NCI-H460 (cell line): ENCODE results near the gene AGAP3. TPM values are rescaled to one million over a fixed set of nuclear protein-coding genes. Genes with fewer than 3 reads are reported as not detected.

Source experiments
- DNase-seq: peaks from one replicate; pipeline ENCODE4 v3.0.0-alpha.2; 2016; ENCODE audit warnings: low read depth; ENCODE audit errors: extremely low read depth
- total RNA-seq: library from RNA; depleted of rRNA; stranded (reverse); fragments of >200 nt; shearing (Covaris generic); gene quantifications from 2 replicates; pipeline ENCODE4 v1.2.3, GENCODE V29; 2014

The AGAP3 gene
- total RNA-seq, 1 experiment from 2014 or later, result 39.6 TPM

GRCh38 chr7:151086802-151087244 lies 548 bp downstream of the AGAP3 start:
- DNase-seq, result no peak

- DNase-seq, result no peak
These were observed 1.2 kb downstream of the AGAP3 start for GRCh38 chr7:151087245-151088018.

GRCh38 chr7:151088019-151088855 lies 2.0 kb downstream of the AGAP3 start:
- DNase-seq, result no peak

- DNase-seq, result no peak
These were observed 2.8 kb downstream of the AGAP3 start for GRCh38 chr7:151088856-151089699.

GRCh38 chr7:151089893-151090730 lies 3.8 kb downstream of the AGAP3 start:
- no peak for DNase-seq

GRCh38 chr7:151091003-151091402 lies 4.7 kb downstream of the AGAP3 start:
- no peak for DNase-seq

GRCh38 chr7:151091431-151091830 lies 5.2 kb downstream of the AGAP3 start:
- no peak for DNase-seq

- no peak for DNase-seq
These were observed 5.7 kb downstream of the AGAP3 start for GRCh38 chr7:151091988-151092387.

- DNase-seq, result no peak
These were observed 7.5 kb downstream of the AGAP3 start for GRCh38 chr7:151093748-151094147.

- no peak for DNase-seq
These were observed 8.4 kb downstream of the AGAP3 start for GRCh38 chr7:151094675-151095074.

GRCh38 chr7:151095123-151095797 lies 9.0 kb downstream of the AGAP3 start:
- DNase-seq, result no peak

GRCh38 chr7:151095828-151096475 lies 9.7 kb downstream of the AGAP3 start:
- DNase-seq, result no peak

GRCh38 chr7:151099486-151100211 lies 13.4 kb downstream of the AGAP3 start:
- DNase-seq, result no peak

- no peak for DNase-seq
These were observed 14.6 kb downstream of the AGAP3 start for GRCh38 chr7:151100921-151101320.

- DNase-seq, result no peak
These were observed 15.5 kb downstream of the AGAP3 start for GRCh38 chr7:151101621-151102396.

GRCh38 chr7:151102991-151103390 lies 16.7 kb downstream of the AGAP3 start:
- no peak for DNase-seq

GRCh38 chr7:151103973-151104372 lies 17.7 kb downstream of the AGAP3 start:
- DNase-seq, result no peak
